HG02571 (cell line): ENCODE data around the gene CHORDC1.
"Not testable (repeated sequence)": the region's sequence is repeated elsewhere in the genome, so short reads cannot be mapped to it uniquely, and the experiment has no call there.

Experiments
- ATAC-seq: cut with Tn5 transposase; IDR thresholded peaks from one replicate; pipeline ENCODE4 v1.9.1; 2021; ENCODE audit warnings: mild to moderate bottlenecking, moderate library complexity; ENCODE audit not compliant: unreplicated experiment

The CHORDC1 gene

GRCh38 chr11:90218606-90219005 lies 4.2 kb downstream of the CHORDC1 start:
- ATAC-seq: no peak

GRCh38 chr11:90216611-90217010 lies 6.2 kb downstream of the CHORDC1 start:
- ATAC-seq: no peak

GRCh38 chr11:90213322-90213721 lies 9.5 kb downstream of the CHORDC1 start:
- ATAC-seq: no peak

- no peak for ATAC-seq
These were observed 14.0 kb downstream of the CHORDC1 start for GRCh38 chr11:90208857-90209256.

- ATAC-seq: not testable (repeated sequence)
These were observed 14.9 kb downstream of the CHORDC1 start for GRCh38 chr11:90207992-90208391.

GRCh38 chr11:90204832-90205646 lies 17.8 kb downstream of the CHORDC1 start:
- ATAC-seq: peak; percentile 75

GRCh38 chr11:90204407-90204806 lies 18.4 kb downstream of the CHORDC1 start:
- no peak for ATAC-seq

GRCh38 chr11:90202342-90202741 lies 20.5 kb downstream of the CHORDC1 start:
- no peak for ATAC-seq

GRCh38 chr11:90197377-90197776 lies 25.5 kb downstream of the CHORDC1 start:
- ATAC-seq: no peak

- no peak for ATAC-seq
These were observed 29.8 kb downstream of the CHORDC1 start for GRCh38 chr11:90192869-90193582.

- no peak for ATAC-seq
These were observed 33.8 kb downstream of the CHORDC1 start for GRCh38 chr11:90189011-90189410.

- no peak for ATAC-seq
These were observed 35.0 kb downstream of the CHORDC1 start for GRCh38 chr11:90187839-90188238.

GRCh38 chr11:90179923-90180322 lies 42.9 kb downstream of the CHORDC1 start:
- no peak for ATAC-seq

GRCh38 chr11:90178751-90179150 lies 44.1 kb downstream of the CHORDC1 start:
- ATAC-seq: no peak

- no peak for ATAC-seq
These were observed 46.8 kb downstream of the CHORDC1 start for GRCh38 chr11:90176069-90176468.

GRCh38 chr11:90171359-90171758 lies 51.5 kb downstream of the CHORDC1 start:
- ATAC-seq: no peak

GRCh38 chr11:90168571-90168970 lies 54.3 kb downstream of the CHORDC1 start:
- no peak for ATAC-seq

- ATAC-seq: not testable (repeated sequence)
These were observed 55.1 kb downstream of the CHORDC1 start for GRCh38 chr11:90167704-90168103.

- not testable (repeated sequence) for ATAC-seq
These were observed 55.8 kb downstream of the CHORDC1 start for GRCh38 chr11:90166982-90167573.
